ENCODE data around the gene KPTN.

The KPTN gene

GRCh38 chr19:47483800-47484690, at the start of gene KPTN:
TSS of gene KPTN (minus strand) at chr19:47484219. CDS start at chr19:47484160, 59 bp downstream.
- TF ChIP-seq CTCF (IDR thresholded peaks at IDR 0.05; ENCODE audit: insufficient read depth, low read length, poor library complexity, severe bottlenecking): peak; percentile 99
- peak; percentile 94 for DNase-seq (ENCODE audit: extremely low read depth, insufficient read length)
- Histone ChIP-seq H3K36me3 (ENCODE audit: control insufficient read depth, insufficient read depth, low read length) (peaks cover 6% of the 10 kb centered on the region), H3K4me3 (replicated peaks; ENCODE audit: low read depth, low read length) (peak within 1 kb of the TSS; percentile 72), H3K27me3 (replicated peaks; ENCODE audit: control insufficient read depth, insufficient read depth, low read length) (no peaks in the 10 kb centered on the region)

GRCh38 chr19:47531640-47532387, 47.8 kb upstream of the KPTN start:
- TF ChIP-seq CTCF (IDR thresholded peaks at IDR 0.05; ENCODE audit: insufficient read depth, low read length, poor library complexity, severe bottlenecking): peak; percentile 17
- H3K27me3 ChIP-seq (replicated peaks; ENCODE audit: control insufficient read depth, insufficient read depth, low read length): no peaks in the 10 kb centered on the region; the same call in 1 of the 2 replicates
- H3K36me3 ChIP-seq (ENCODE audit: control insufficient read depth, insufficient read depth, low read length): no peaks in the 10 kb centered on the region
- DNase-seq (ENCODE audit: extremely low read depth, insufficient read length): no peak
- no peak overlapping the region for H3K4me3 ChIP-seq (replicated peaks; ENCODE audit: low read depth, low read length)

- Histone ChIP-seq H3K36me3 (ENCODE audit: control insufficient read depth, insufficient read depth, low read length) (no peaks in the 10 kb centered on the region), H3K4me3 (replicated peaks; ENCODE audit: low read depth, low read length) (no peak overlapping the region), H3K27me3 (replicated peaks; ENCODE audit: control insufficient read depth, insufficient read depth, low read length) (no peaks in the 10 kb centered on the region; the same call in 1 of the 2 replicates)
- TF ChIP-seq CTCF (IDR thresholded peaks at IDR 0.05; ENCODE audit: insufficient read depth, low read length, poor library complexity, severe bottlenecking): no peak
- DNase-seq (ENCODE audit: extremely low read depth, insufficient read length): no peak
Observed at GRCh38 chr19:47529018-47529742, 45.2 kb upstream of the KPTN start.

GRCh38 chr19:47526798-47527197, 42.8 kb upstream of the KPTN start:
- TF ChIP-seq CTCF (IDR thresholded peaks at IDR 0.05; ENCODE audit: insufficient read depth, low read length, poor library complexity, severe bottlenecking): no peak
- DNase-seq (ENCODE audit: extremely low read depth, insufficient read length): no peak
- Histone ChIP-seq H3K4me3 (replicated peaks; ENCODE audit: low read depth, low read length) (no peak overlapping the region), H3K36me3 (ENCODE audit: control insufficient read depth, insufficient read depth, low read length) (no peaks in the 10 kb centered on the region), H3K27me3 (replicated peaks; ENCODE audit: control insufficient read depth, insufficient read depth, low read length) (no peaks in the 10 kb centered on the region; the same call in 1 of the 2 replicates)

GRCh38 chr19:47523473-47523872, 39.5 kb upstream of the KPTN start:
- no peaks in the 10 kb centered on the region; the same call in 1 of the 2 replicates for H3K27me3 ChIP-seq (replicated peaks; ENCODE audit: control insufficient read depth, insufficient read depth, low read length)
- H3K36me3 ChIP-seq (ENCODE audit: control insufficient read depth, insufficient read depth, low read length): no peaks in the 10 kb centered on the region
- DNase-seq (ENCODE audit: extremely low read depth, insufficient read length): no peak
- H3K4me3 ChIP-seq (replicated peaks; ENCODE audit: low read depth, low read length): no peak overlapping the region
- no peak for TF ChIP-seq CTCF (IDR thresholded peaks at IDR 0.05; ENCODE audit: insufficient read depth, low read length, poor library complexity, severe bottlenecking)
